A673 (cell line): ENCODE measurements around the gene SLC12A6. TPM values are rescaled to one million over a fixed set of nuclear protein-coding genes. Genes with fewer than 3 reads are reported as not detected.

ENCODE experiments used
- BruUV-seq: library from RNA; stranded (reverse); fragments of 400-500 nt; replicated peaks from 2 replicates; lab custom pipeline; 2021; lab: Mats Ljungman, UMichigan
- CTCF ChIA-PET: fragments of 300-600 bp; sonication (Branson Sonifier 250); formaldehyde crosslinking; loops from one replicate; lab custom pipeline; 2022; ENCODE audit warnings: antibody characterized with exemption; lab: Charles Lee
- POLR2A ChIA-PET: fragments of 300-600 bp; sonication (Branson Sonifier 250); formaldehyde crosslinking; loops from one replicate; lab custom pipeline; 2022; ENCODE audit warnings: antibody characterized with exemption; ENCODE audit not compliant: low non-redundant PET; lab: Charles Lee
- DNase-seq: peaks from one replicate; pipeline ENCODE4 v3.0.0-alpha.2; 2015; ENCODE audit warnings: low spot score
- H3K27ac ChIP-seq: fragments of 200-600 bp; sonication (generic); 2 replicates; pipeline ENCODE4 v1.5.1; 2016; ENCODE audit warnings: mixed run types, low read depth, mild to moderate bottlenecking, mixed read lengths, antibody characterized with exemption, low read length; ENCODE audit not compliant: poor library complexity, severe bottlenecking
- H3K27me3 ChIP-seq: fragments of 200-600 bp; sonication (generic); replicated peaks from 2 replicates; pipeline ENCODE4 v1.6.1; 2017; ENCODE audit warnings: mixed run types, low read depth, mild to moderate bottlenecking, mixed read lengths, antibody characterized with exemption, low read length; ENCODE audit not compliant: insufficient read depth, poor library complexity
- H3K36me3 ChIP-seq: fragments of 200-600 bp; sonication (generic); 2 replicates; pipeline ENCODE4 v1.6.1; 2016; ENCODE audit warnings: mixed run types, mild to moderate bottlenecking, mixed read lengths, antibody characterized with exemption, low read length; ENCODE audit not compliant: insufficient read depth, poor library complexity, severe bottlenecking
- H3K4me1 ChIP-seq: fragments of 200-600 bp; sonication (generic); 2 replicates; pipeline ENCODE4 v1.6.1; 2017; ENCODE audit warnings: mixed run types, mild to moderate bottlenecking, mixed read lengths, antibody characterized with exemption, low read length; ENCODE audit not compliant: insufficient read depth, poor library complexity, severe bottlenecking
- H3K4me3 ChIP-seq: fragments of 200-600 bp; sonication (generic); 2 replicates; pipeline ENCODE4 v1.5.1; 2016; ENCODE audit warnings: low read depth, mixed run types, mild to moderate bottlenecking, mixed read lengths, low read length; ENCODE audit not compliant: poor library complexity, severe bottlenecking
- H3K9me3 ChIP-seq: fragments of 200-600 bp; sonication (generic); 2 replicates; pipeline ENCODE4 v1.6.1; 2016; ENCODE audit warnings: mixed run types, low read depth, mild to moderate bottlenecking, mixed read lengths, antibody characterized with exemption, low read length; ENCODE audit not compliant: poor library complexity, severe bottlenecking
- CTCF ChIP-seq: fragments of 300-800, 200-600 bp; sonication (generic); conservative IDR thresholded peaks from 2 replicates; pipeline ENCODE4 v1.5.1; 2017; ENCODE audit warnings: low read depth, mild to moderate bottlenecking, antibody characterized with exemption, low read length, moderate library complexity, mixed read lengths
- EZH2 ChIP-seq: fragments of 200-600 bp; sonication (generic); IDR thresholded peaks from 2 replicates; pipeline ENCODE4 v1.6.1; 2017; ENCODE audit warnings: borderline replicate concordance, low read depth, mild to moderate bottlenecking, mixed read lengths, antibody characterized with exemption, low read length; ENCODE audit not compliant: poor library complexity, severe bottlenecking
- intact Hi-C: fragments of 100-400 bp; cut with micrococcal nuclease; formaldehyde crosslinking; loops from one replicate; pipeline ENCODE4 v1.10.0; 2022; ENCODE audit not compliant: unreplicated experiment
- total RNA-seq: library from RNA; stranded (reverse); gene quantifications from 2 replicates; pipeline ENCODE4 v1.2.3, GENCODE V29; 2021

Gene SLC12A6
- total RNA-seq, 1 experiment from 2014 or later: 17.2 TPM

GRCh38 chr15:34325368-34325767 is 12.2 kb downstream of the SLC12A6 start:
- Histone ChIP-seq H3K4me3 (no peak overlapping the region), H3K9me3 (no peaks in the 10 kb centered on the region), H3K27me3 (no peaks in the 10 kb centered on the region), H3K27ac (no peak overlapping the region), H3K36me3 (no peaks in the 10 kb centered on the region), H3K4me1 (no peaks in the 10 kb centered on the region)
- no peak for DNase-seq
- TF ChIP-seq CTCF (no peak), EZH2 (no peak)
- intact Hi-C loops: no loop called here
- BruUV-seq: no TSS peak
- ChIA-PET POLR2A (no interaction called here), CTCF (no interaction called here)

- ChIA-PET POLR2A (interaction anchor here (0.5 kb wide), 1 partner anchor 104 kb away, joined by 7 read pairs; no protein-coding TSS in a partner anchor), CTCF (no interaction called here)
- H3K9me3 ChIP-seq: no peaks in the 10 kb centered on the region
- TF ChIP-seq EZH2: no peak
- TF ChIP-seq CTCF: no peak
- H3K36me3 ChIP-seq: no peaks in the 10 kb centered on the region
- H3K27ac ChIP-seq: no peak overlapping the region
- H3K4me3 ChIP-seq: no peak overlapping the region
- intact Hi-C loops: no loop called here
- no TSS peak for BruUV-seq
- no peaks in the 10 kb centered on the region for H3K4me1 ChIP-seq
- no peaks in the 10 kb centered on the region for H3K27me3 ChIP-seq
- DNase-seq: no peak
These were observed 12.6 kb downstream of the SLC12A6 start for GRCh38 chr15:34324933-34325332.

GRCh38 chr15:34323217-34323616 is 14.4 kb downstream of the SLC12A6 start:
- DNase-seq: no peak
- ChIA-PET POLR2A (no interaction called here), CTCF (no interaction called here)
- Histone ChIP-seq H3K4me3 (no peak overlapping the region), H3K9me3 (no peaks in the 10 kb centered on the region), H3K36me3 (no peaks in the 10 kb centered on the region), H3K4me1 (peaks cover 6% of the 10 kb centered on the region), H3K27ac (no peak overlapping the region), H3K27me3 (no peaks in the 10 kb centered on the region)
- no peak for TF ChIP-seq EZH2
- TF ChIP-seq CTCF: no peak
- BruUV-seq: no TSS peak
- intact Hi-C loops: no loop called here
